Anterior cingulate cortex (tissue), 58 donors: ENCODE results near the gene SEPSECS.
A peak's percentile ranks its signal among the peaks of the same experiment; 100 is the strongest.
"Not testable (repeated sequence)": the region's sequence is repeated elsewhere in the genome, so short reads cannot be mapped to it uniquely, and the experiment has no call there.

Source experiments
- DNase-seq, 58 donors: peaks; one replicate each; lab custom pipeline; 2025; lab: John Stamatoyannopoulos, UW

The SEPSECS gene

GRCh38 chr4:25089051-25089763 is 71.0 kb downstream of the SEPSECS start:
- no peak for DNase-seq

GRCh38 chr4:25088093-25088952 is 71.9 kb downstream of the SEPSECS start:
- peak in 40 of 58 donors; percentile 5 to 77 (median 34) for DNase-seq

GRCh38 chr4:25085671-25086070 is 74.6 kb downstream of the SEPSECS start:
- peak in 5 of 58 donors; percentile 10 to 38 (median 15) for DNase-seq

GRCh38 chr4:25083441-25083840 is 76.8 kb downstream of the SEPSECS start:
- DNase-seq, result not testable (repeated sequence)

DNA sequence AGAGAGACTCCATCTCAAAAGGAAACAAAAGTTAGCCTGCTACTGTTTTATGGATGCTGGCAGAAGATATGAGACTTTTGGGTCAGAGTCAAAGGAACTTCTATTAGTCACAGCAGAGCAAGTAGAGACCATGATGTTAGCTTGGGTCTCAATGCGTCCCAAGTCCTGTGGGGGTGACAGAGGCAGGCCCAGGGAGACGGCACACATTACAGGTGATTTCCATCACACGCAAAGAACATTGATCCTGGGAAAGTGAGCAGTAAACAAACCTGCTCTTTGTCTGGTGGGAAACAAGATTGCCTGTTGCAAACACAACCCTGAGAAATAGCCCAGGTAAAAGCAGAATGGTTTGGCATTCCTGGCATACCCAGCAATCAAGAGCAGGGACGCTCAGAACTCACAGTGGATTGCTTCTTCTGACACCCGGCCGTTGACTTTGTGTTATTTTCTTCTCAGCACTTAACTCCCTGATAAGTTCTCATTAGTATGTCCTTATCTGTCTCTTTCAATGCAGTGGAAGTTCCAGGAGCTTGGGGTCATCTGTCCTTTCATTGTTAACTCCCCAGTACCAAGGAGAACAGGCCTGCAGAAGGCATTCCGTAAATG is 78.3 kb downstream of the SEPSECS start:
- no peak for DNase-seq

GRCh38 chr4:25080571-25080970 is 79.7 kb downstream of the SEPSECS start:
- DNase-seq, result no peak

DNA sequence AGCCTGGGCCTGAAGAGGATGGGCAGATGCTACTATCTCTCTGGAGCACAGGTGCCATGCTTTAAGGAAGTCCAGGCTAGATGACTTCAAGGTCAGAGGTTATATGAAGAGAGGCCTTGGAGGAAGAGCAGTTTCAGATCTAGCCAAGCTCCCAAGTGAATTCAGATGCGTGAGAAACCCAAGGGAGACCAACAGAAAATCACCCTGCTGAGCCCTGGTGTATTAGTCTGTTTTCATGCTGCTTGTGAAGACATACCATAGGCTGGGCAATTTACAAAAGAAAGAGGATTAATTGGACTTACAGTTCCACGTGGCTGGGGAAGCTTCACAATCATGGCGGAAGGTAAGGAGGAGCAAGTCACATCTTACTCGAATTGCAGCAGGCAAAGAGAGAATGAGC is 81.7 kb downstream of the SEPSECS start:
- no peak for DNase-seq

- no peak for DNase-seq
Observed at GRCh38 chr4:25076625-25077398, 83.4 kb downstream of the SEPSECS start.

DNA sequence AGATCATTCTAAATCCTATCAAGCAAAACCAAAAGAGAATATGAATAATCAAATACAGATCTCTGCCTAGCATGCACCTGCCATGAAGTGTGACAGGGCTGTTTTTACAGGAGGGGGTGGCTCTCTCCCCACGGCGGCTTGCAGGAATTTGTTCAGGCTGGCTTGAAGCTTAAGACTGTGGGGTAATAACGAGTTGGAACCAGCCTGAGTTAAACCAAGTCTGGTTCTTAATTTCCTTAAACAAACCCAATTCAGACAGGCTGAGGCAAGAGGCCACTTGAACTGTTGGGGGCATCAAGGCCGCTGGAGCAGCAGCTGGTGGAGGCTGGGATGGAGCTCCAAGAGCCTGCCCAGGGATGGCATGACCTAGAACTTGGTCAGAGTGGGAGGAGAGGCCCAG is 84.4 kb downstream of the SEPSECS start:
- DNase-seq, result peak in 1 of 58 donors; percentile 8

DNA sequence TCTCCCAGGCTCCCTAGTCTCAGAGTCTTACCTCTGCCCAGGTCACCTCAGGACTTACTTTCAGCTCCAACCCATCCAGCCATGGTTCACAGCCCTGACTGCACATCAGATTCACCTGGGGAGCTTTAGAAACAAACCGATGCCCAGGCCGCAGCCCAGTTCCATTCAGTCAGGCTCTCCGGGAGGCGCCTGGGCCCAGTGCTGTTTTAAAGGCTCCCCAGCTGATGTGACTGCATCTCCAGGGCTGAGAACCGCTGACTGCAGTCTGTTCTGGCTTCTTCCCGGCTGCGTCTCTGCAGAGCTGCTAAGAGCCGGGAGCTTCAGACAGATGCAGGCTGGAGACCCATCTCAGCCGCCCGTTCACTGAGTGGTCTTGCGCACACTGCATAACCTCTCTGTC is 85.1 kb downstream of the SEPSECS start:
- no peak for DNase-seq

GRCh38 chr4:25070545-25070944 is 89.7 kb downstream of the SEPSECS start:
- no peak for DNase-seq
